Measurements from ENCODE around the gene NMNAT3.

GRCh38 chr3:139534455-139534812 lies 143.3 kb downstream of the NMNAT3 start:
- TF ChIP-seq CTCF (IDR thresholded peaks at IDR 0.05) (no peak), POLR2A (IDR thresholded peaks at IDR 0.05) (no peak)

All from Peyer's patch (tissue), 4 donors.